HEK293T (cell line): ENCODE measurements around the gene ZNF599.

Source experiments
- CTCF ChIA-PET: fragments of 350-600 bp; formaldehyde crosslinking; extraction: SDS; loops from one replicate; lab custom pipeline; 2021; ENCODE audit warnings: antibody characterized with exemption, inconsistent platforms; lab: Yijun Ruan, JAX
- POLR2A ChIA-PET: fragments of 350-600 bp; formaldehyde crosslinking; extraction: SDS; loops from one replicate; lab custom pipeline; 2020; ENCODE audit warnings: antibody characterized with exemption, inconsistent platforms; lab: Yijun Ruan, JAX
- DNase-seq: peaks from one replicate; pipeline ENCODE4 v3.0.0; 2012; ENCODE audit warnings: mixed read lengths; ENCODE audit errors: extremely low spot score
- ARNT ChIP-seq: fragments of 450-650 bp; IDR thresholded peaks from 2 replicates; pipeline ENCODE4 v1.6.1; 2017; ENCODE audit warnings: mild to moderate bottlenecking
- BHLHE40 ChIP-seq: fragments of 450-650 bp; IDR thresholded peaks from 2 replicates; pipeline ENCODE4 v1.6.1; 2016; ENCODE audit warnings: mild to moderate bottlenecking, moderate library complexity, borderline replicate concordance
- CTBP1 ChIP-seq: fragments of 450-650 bp; IDR thresholded peaks from 2 replicates; pipeline ENCODE4 v1.6.1; 2016; ENCODE audit warnings: borderline replicate concordance
- ELF4 ChIP-seq: fragments of 450-650 bp; IDR thresholded peaks from 2 replicates; pipeline ENCODE4 v1.6.1; 2017; ENCODE audit warnings: antibody characterized with exemption
- FOXA1 ChIP-seq: fragments of 450-650 bp; IDR thresholded peaks from 2 replicates; pipeline ENCODE4 v1.6.1; 2016; ENCODE audit warnings: mild to moderate bottlenecking
- FOXK2 ChIP-seq: fragments of 450-650 bp; IDR thresholded peaks from 2 replicates; pipeline ENCODE4 v1.6.1; 2016; ENCODE audit warnings: mild to moderate bottlenecking
- FOXM1 ChIP-seq: fragments of 450-650 bp; IDR thresholded peaks from 2 replicates; pipeline ENCODE4 v1.6.1; 2017; ENCODE audit warnings: mild to moderate bottlenecking, borderline replicate concordance
- HDGF ChIP-seq: fragments of 450-650 bp; IDR thresholded peaks from 2 replicates; pipeline ENCODE4 v1.6.1; 2017; ENCODE audit warnings: antibody characterized with exemption, borderline replicate concordance
- L3MBTL2 ChIP-seq: fragments of 450-650 bp; conservative IDR thresholded peaks from 2 replicates; pipeline ENCODE4 v1.6.1; 2016; ENCODE audit warnings: mild to moderate bottlenecking
- LEF1 ChIP-seq: fragments of 450-650 bp; IDR thresholded peaks from 2 replicates; pipeline ENCODE4 v1.6.1; 2017; ENCODE audit warnings: mild to moderate bottlenecking, borderline replicate concordance
- NFRKB ChIP-seq: fragments of 450-650 bp; IDR thresholded peaks from 2 replicates; pipeline ENCODE4 v1.6.1; 2016; ENCODE audit warnings: mild to moderate bottlenecking, moderate library complexity
- PKNOX1 ChIP-seq: fragments of 450-650 bp; IDR thresholded peaks from 2 replicates; pipeline ENCODE4 v1.6.1; 2016
- SP1 ChIP-seq: fragments of 450-650 bp; IDR thresholded peaks from 2 replicates; pipeline ENCODE4 v1.6.1; 2017
- SUZ12 ChIP-seq: fragments of 450-650 bp; IDR thresholded peaks from 2 replicates; pipeline ENCODE4 v1.6.1; 2016; ENCODE audit warnings: mild to moderate bottlenecking
- TARDBP ChIP-seq: fragments of 450-650 bp; IDR thresholded peaks from 2 replicates; pipeline ENCODE4 v1.6.1; 2016
- ZNF384 ChIP-seq: fragments of 450-650 bp; IDR thresholded peaks from 2 replicates; pipeline ENCODE4 v1.6.1; 2016

Gene ZNF599

GRCh38 chr19:34732612-34733211 is 40.3 kb downstream of the ZNF599 start:
- POLR2A ChIA-PET = interaction anchor here (1.1 to 1.4 kb wide), 3 partner anchors 34 to 55 kb away, joined by 3 to 6 read pairs (median 3); partner anchors contain the start of gene ZNF302
- DNase-seq = no peak
- CTCF ChIA-PET = no interaction called here
- no peak for TF ChIP-seq LEF1
- TF ChIP-seq FOXK2 = no peak
- no peak for TF ChIP-seq ZNF384
- TF ChIP-seq NFRKB = no peak
- no peak for TF ChIP-seq FOXM1
- no peak for TF ChIP-seq SUZ12
- TF ChIP-seq HDGF = no peak
- no peak for TF ChIP-seq PKNOX1
- TF ChIP-seq TARDBP = no peak
- TF ChIP-seq ARNT = no peak
- no peak for TF ChIP-seq CTBP1
- TF ChIP-seq BHLHE40 = no peak
- TF ChIP-seq FOXA1 = no peak
- no peak for TF ChIP-seq ELF4
- TF ChIP-seq L3MBTL2 = no peak
- no peak for TF ChIP-seq SP1

GRCh38 chr19:34731964-34732363 is 41.1 kb downstream of the ZNF599 start:
- DNase-seq = no peak
- ChIA-PET POLR2A (no interaction called here), CTCF (no interaction called here)
- no peak for TF ChIP-seq ARNT
- no peak for TF ChIP-seq CTBP1
- TF ChIP-seq PKNOX1 = no peak
- no peak for TF ChIP-seq FOXM1
- no peak for TF ChIP-seq LEF1
- TF ChIP-seq TARDBP = no peak
- TF ChIP-seq HDGF = no peak
- TF ChIP-seq ELF4 = no peak
- TF ChIP-seq SP1 = no peak
- no peak for TF ChIP-seq FOXA1
- TF ChIP-seq ZNF384 = no peak
- TF ChIP-seq FOXK2 = no peak
- TF ChIP-seq NFRKB = no peak
- no peak for TF ChIP-seq BHLHE40
- TF ChIP-seq L3MBTL2 = no peak
- TF ChIP-seq SUZ12 = no peak

GRCh38 chr19:34731019-34731829 is 41.8 kb downstream of the ZNF599 start:
- ChIA-PET POLR2A (no interaction called here), CTCF (no interaction called here)
- TF ChIP-seq FOXM1 (no peak), ARNT (no peak), FOXK2 (no peak), ELF4 (no peak), L3MBTL2 (no peak), PKNOX1 (no peak), FOXA1 (no peak), ZNF384 (no peak), TARDBP (no peak), CTBP1 (no peak), SP1 (no peak), HDGF (no peak), SUZ12 (no peak), LEF1 (no peak), NFRKB (no peak), BHLHE40 (no peak)
- no peak for DNase-seq

GRCh38 chr19:34725400-34725799 is 47.6 kb downstream of the ZNF599 start:
- ChIA-PET CTCF (no interaction called here), POLR2A (no interaction called here)
- DNase-seq = no peak
- no peak for TF ChIP-seq NFRKB
- no peak for TF ChIP-seq BHLHE40
- TF ChIP-seq FOXM1 = no peak
- no peak for TF ChIP-seq PKNOX1
- TF ChIP-seq L3MBTL2 = no peak
- no peak for TF ChIP-seq TARDBP
- TF ChIP-seq SP1 = no peak
- TF ChIP-seq FOXK2 = no peak
- TF ChIP-seq ARNT = no peak
- no peak for TF ChIP-seq ELF4
- no peak for TF ChIP-seq CTBP1
- TF ChIP-seq SUZ12 = no peak
- no peak for TF ChIP-seq LEF1
- no peak for TF ChIP-seq ZNF384

- TF ChIP-seq CTBP1 (no peak), SUZ12 (no peak), LEF1 (no peak), FOXA1 (no peak)
- no peak for DNase-seq
- CTCF ChIA-PET = no interaction called here
- POLR2A ChIA-PET = no interaction called here
These were observed 50.7 kb downstream of the ZNF599 start for GRCh38 chr19:34722353-34722752.
